Left ventricle myocardium inferior (tissue), 1 donor: Measurements from ENCODE around the gene DNAJA4. TPM values are rescaled to one million over a fixed set of nuclear protein-coding genes. Genes with fewer than 3 reads are reported as not detected.

Experiments used
- DNase-seq: peaks from one replicate; pipeline ENCODE4 v3.0.0-alpha.2; 2020
- H3K27ac ChIP-seq: fragments of 200-600 bp; replicated peaks from 2 replicates; pipeline ENCODE4 v1.8.0; 2021
- H3K27me3 ChIP-seq: fragments of 200-600 bp; 2 replicates; pipeline ENCODE4 v1.8.0; 2021; ENCODE audit warnings: low read depth
- H3K36me3 ChIP-seq: fragments of 200-600 bp; 2 replicates; pipeline ENCODE4 v1.8.0; 2021
- H3K4me1 ChIP-seq: fragments of 200-600 bp; 2 replicates; pipeline ENCODE4 v1.8.0; 2021
- H3K4me3 ChIP-seq: fragments of 200-600 bp; 2 replicates; pipeline ENCODE4 v1.8.0; 2021; ENCODE audit warnings: mild to moderate bottlenecking, moderate library complexity
- H3K9me3 ChIP-seq: fragments of 200-600 bp; replicated peaks from 2 replicates; pipeline ENCODE4 v1.8.0; 2021
- CTCF ChIP-seq: fragments of 200-600 bp; IDR thresholded peaks from 2 replicates; pipeline ENCODE4 v1.8.0; 2021; ENCODE audit warnings: antibody characterized with exemption, mild to moderate bottlenecking, borderline replicate concordance
- intact Hi-C: fragments of 100-400 bp; cut with micrococcal nuclease; formaldehyde crosslinking; loops from one replicate; pipeline ENCODE4 v1.11.0; 2022
- total RNA-seq: library from RNA; stranded (reverse); fragmentation: NEBNext Ultra II Directional; extraction: Animal tissue kit (Norgen Biotek cat#: 25700); gene quantifications from one replicate; pipeline ENCODE4 v1.2.1, GENCODE V29; 2021
- donor health status: DM: no; HTN: yes; CAD: no; lungs with severe emphysema.

DNAJA4 gene
- total RNA-seq, 1 donor from 2014 or later: 115 TPM

- Histone ChIP-seq H3K4me1 (no peaks in the 10 kb centered on the region), H3K27me3 (peaks cover 10% of the 10 kb centered on the region), H3K27ac (no peak overlapping the region), H3K4me3 (no peak overlapping the region), H3K9me3 (no peaks in the 10 kb centered on the region), H3K36me3 (no peaks in the 10 kb centered on the region)
- intact Hi-C loops: no loop called here
- no peak for DNase-seq
- no peak for TF ChIP-seq CTCF
These were observed 31.4 kb upstream of the DNAJA4 start for GRCh38 chr15:78232951-78233350.

- no peaks in the 10 kb centered on the region for H3K9me3 ChIP-seq
- no peak for DNase-seq
- H3K36me3 ChIP-seq: no peaks in the 10 kb centered on the region
- TF ChIP-seq CTCF: no peak
- intact Hi-C loops: no loop called here
- H3K27me3 ChIP-seq: peaks cover 10% of the 10 kb centered on the region
- H3K27ac ChIP-seq: no peak overlapping the region
- no peak overlapping the region for H3K4me3 ChIP-seq
- no peaks in the 10 kb centered on the region for H3K4me1 ChIP-seq
These were observed 30.9 kb upstream of the DNAJA4 start for GRCh38 chr15:78233496-78233895.

GRCh38 chr15:78234515-78235040 lies 29.8 kb upstream of the DNAJA4 start, which contains the start of gene ACSBG1:
TSS of gene ACSBG1 (minus strand) at chr15:78234565. CDS start at chr15:78234501, 64 bp downstream.
- Histone ChIP-seq H3K4me3 (no peak within 1 kb of the TSS), H3K27ac (no peak within 1 kb of the TSS), H3K9me3 (no peaks in the 10 kb centered on the region), H3K36me3 (no peaks in the 10 kb centered on the region), H3K27me3 (peaks cover 10% of the 10 kb centered on the region), H3K4me1 (no peaks in the 10 kb centered on the region)
- DNase-seq: no peak
- intact Hi-C loops: no loop called here
- no peak for TF ChIP-seq CTCF

- no peak for TF ChIP-seq CTCF
- no peak for DNase-seq
- H3K27me3 ChIP-seq: peaks cover 10% of the 10 kb centered on the region
- H3K36me3 ChIP-seq: no peaks in the 10 kb centered on the region
- H3K4me3 ChIP-seq: no peak overlapping the region
- no peaks in the 10 kb centered on the region for H3K4me1 ChIP-seq
- intact Hi-C loops: no loop called here
- H3K27ac ChIP-seq: no peak overlapping the region
- H3K9me3 ChIP-seq: no peaks in the 10 kb centered on the region
These were observed 27.9 kb upstream of the DNAJA4 start for GRCh38 chr15:78236491-78236890.

- intact Hi-C loops: no loop called here
- H3K9me3 ChIP-seq: no peaks in the 10 kb centered on the region
- H3K4me3 ChIP-seq: no peak overlapping the region
- no peak for DNase-seq
- no peaks in the 10 kb centered on the region for H3K36me3 ChIP-seq
- H3K4me1 ChIP-seq: no peaks in the 10 kb centered on the region
- peaks cover 10% of the 10 kb centered on the region for H3K27me3 ChIP-seq
- TF ChIP-seq CTCF: no peak
- H3K27ac ChIP-seq: no peak overlapping the region
These were observed 27.2 kb upstream of the DNAJA4 start for GRCh38 chr15:78237146-78237545.
